ENCODE results near the gene PHF21B. TPM values are rescaled to one million over a fixed set of nuclear protein-coding genes. Genes with fewer than 3 reads are reported as not detected.
"Not testable (repeated sequence)": the region's sequence is repeated elsewhere in the genome, so short reads cannot be mapped to it uniquely, and the experiment has no call there.

Gene PHF21B
- total RNA-seq, 1 experiment from 2014 or later: not detected

GRCh38 chr22:44918166-44918924 is 91.5 kb downstream of the PHF21B start:
- DNase-seq (ENCODE audit: low spot score): no peak

GRCh38 chr22:44917372-44918165 is 92.2 kb downstream of the PHF21B start:
- no peak for DNase-seq (ENCODE audit: low spot score)

GRCh38 chr22:44916281-44917231 is 93.2 kb downstream of the PHF21B start:
- no peak for DNase-seq (ENCODE audit: low spot score)

GRCh38 chr22:44915441-44915840 is 94.4 kb downstream of the PHF21B start:
- no peak for DNase-seq (ENCODE audit: low spot score)

GRCh38 chr22:44914026-44914721 is 95.6 kb downstream of the PHF21B start:
- no peak for DNase-seq (ENCODE audit: low spot score)

GRCh38 chr22:44913198-44913983 is 96.4 kb downstream of the PHF21B start:
- no peak for DNase-seq (ENCODE audit: low spot score)

GRCh38 chr22:44909241-44909640 is 100.6 kb downstream of the PHF21B start:
- DNase-seq (ENCODE audit: low spot score): no peak

- DNase-seq (ENCODE audit: low spot score): no peak
These were observed 101.8 kb downstream of the PHF21B start for GRCh38 chr22:44907765-44908737.

GRCh38 chr22:44906999-44907644 is 102.7 kb downstream of the PHF21B start:
- DNase-seq (ENCODE audit: low spot score): no peak

GRCh38 chr22:44906248-44906936 is 103.4 kb downstream of the PHF21B start:
- no peak for DNase-seq (ENCODE audit: low spot score)

GRCh38 chr22:44904492-44905152 is 105.2 kb downstream of the PHF21B start:
- DNase-seq (ENCODE audit: low spot score): not testable (repeated sequence)

GRCh38 chr22:44903164-44903563 is 106.6 kb downstream of the PHF21B start:
- not testable (repeated sequence) for DNase-seq (ENCODE audit: low spot score)

- no peak for DNase-seq (ENCODE audit: low spot score)
These were observed 108.5 kb downstream of the PHF21B start for GRCh38 chr22:44901301-44901700.

GRCh38 chr22:44898236-44898635 is 111.6 kb downstream of the PHF21B start:
- no peak for DNase-seq (ENCODE audit: low spot score)

- no peak for DNase-seq (ENCODE audit: low spot score)
These were observed 114.3 kb downstream of the PHF21B start for GRCh38 chr22:44895296-44896055.

GRCh38 chr22:44894782-44895181 is 115.0 kb downstream of the PHF21B start:
- DNase-seq (ENCODE audit: low spot score): no peak

GRCh38 chr22:44894321-44894720 is 115.5 kb downstream of the PHF21B start:
- DNase-seq (ENCODE audit: low spot score): no peak

Measured in A172 (cell line).